RWPE2 (cell line): ENCODE data around the gene PARVB.

Experiments used
- ATAC-seq: fragments of 200-7000 bp; cut with Tn5 transposase; 3 replicates; pipeline ENCODE4 v1.9.1; 2021; ENCODE audit warnings: low read depth
- DNase-seq: peaks from one replicate; pipeline ENCODE4 v3.0.0-alpha.2; 2020; ENCODE audit warnings: low spot score
- H3K27ac ChIP-seq: fragments of 450-650 bp; 2 replicates; pipeline ENCODE4 v1.5.1; 2017; ENCODE audit warnings: mild to moderate bottlenecking; ENCODE audit not compliant: poor library complexity, severe bottlenecking
- H3K27me3 ChIP-seq: fragments of 250-450 bp; sonication (Bioruptor Pico); 2 replicates; pipeline ENCODE4 v1.5.1; 2021; ENCODE audit warnings: mild to moderate bottlenecking, moderate library complexity; ENCODE audit not compliant: insufficient read depth, poor library complexity, severe bottlenecking
- H3K36me3 ChIP-seq: fragments of 250-450 bp; sonication (Bioruptor Pico); 2 replicates; pipeline ENCODE4 v1.5.1; 2020; ENCODE audit warnings: low read depth, mild to moderate bottlenecking, moderate library complexity
- H3K4me1 ChIP-seq: fragments of 250-450 bp; sonication (Bioruptor Pico); 2 replicates; pipeline ENCODE4 v1.5.1; 2021; ENCODE audit warnings: mild to moderate bottlenecking, moderate library complexity; ENCODE audit not compliant: insufficient read depth, poor library complexity, severe bottlenecking
- H3K4me3 ChIP-seq: fragments of 250-450 bp; sonication (Bioruptor Pico); 2 replicates; pipeline ENCODE4 v1.5.1; 2021; ENCODE audit warnings: mild to moderate bottlenecking, moderate library complexity; ENCODE audit not compliant: severe bottlenecking
- H3K9me3 ChIP-seq: fragments of 250-450 bp; sonication (Bioruptor Pico); 2 replicates; pipeline ENCODE4 v1.5.1; 2021; ENCODE audit warnings: mild to moderate bottlenecking, moderate library complexity; ENCODE audit not compliant: severe bottlenecking
- TF ChIP-seq, protein P1 (sequence below): fragments of 450-650 bp; IDR thresholded peaks from one replicate; pipeline ENCODE4 v1.5.1; 2017; ENCODE audit warnings: mild to moderate bottlenecking, moderate library complexity; ENCODE audit not compliant: poor library complexity, severe bottlenecking

The PARVB gene

DNA sequence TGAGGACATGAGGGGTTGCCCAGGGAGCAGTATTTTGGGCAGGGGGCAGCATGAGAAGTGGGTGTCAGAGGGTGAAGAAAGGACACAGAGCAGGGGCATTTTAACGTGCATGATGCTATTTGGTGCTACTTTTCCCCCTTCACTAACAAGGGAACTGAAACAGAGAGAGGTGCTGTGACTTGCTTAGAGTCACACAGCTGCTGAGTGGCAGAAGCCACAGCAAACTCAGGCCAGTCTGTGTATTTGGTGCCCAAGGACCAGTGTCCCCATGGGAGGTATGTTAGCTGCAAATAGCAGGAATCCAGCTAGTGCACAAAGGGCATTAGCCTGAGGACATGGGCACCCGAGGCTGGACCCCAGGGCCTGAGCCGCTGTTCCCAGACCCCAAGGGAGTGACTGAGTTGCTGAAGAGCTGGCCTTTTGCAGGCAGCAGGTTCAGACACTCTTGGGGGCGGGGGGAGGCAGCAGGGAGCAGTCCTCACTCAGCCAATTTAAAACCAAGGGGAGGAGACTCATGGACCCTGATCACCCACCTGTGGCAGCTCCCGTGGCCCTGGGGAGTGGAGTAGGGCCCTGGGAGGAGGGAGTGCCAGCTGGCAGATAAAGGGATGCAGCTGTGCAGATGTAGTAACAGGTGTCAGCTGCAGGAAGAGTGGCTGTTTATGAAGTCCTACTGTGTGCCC is 171.2 kb downstream of the PARVB start:
- Histone ChIP-seq H3K36me3 (no peaks in the 10 kb centered on the region), H3K9me3 (no peaks in the 10 kb centered on the region), H3K27ac (no peak overlapping the region), H3K4me1 (no peaks in the 10 kb centered on the region), H3K4me3 (no peak overlapping the region), H3K27me3 (peaks cover 47% of the 10 kb centered on the region)
- DNase-seq, result no peak
- no peak for ATAC-seq
- TF ChIP-seq, protein P1, sequence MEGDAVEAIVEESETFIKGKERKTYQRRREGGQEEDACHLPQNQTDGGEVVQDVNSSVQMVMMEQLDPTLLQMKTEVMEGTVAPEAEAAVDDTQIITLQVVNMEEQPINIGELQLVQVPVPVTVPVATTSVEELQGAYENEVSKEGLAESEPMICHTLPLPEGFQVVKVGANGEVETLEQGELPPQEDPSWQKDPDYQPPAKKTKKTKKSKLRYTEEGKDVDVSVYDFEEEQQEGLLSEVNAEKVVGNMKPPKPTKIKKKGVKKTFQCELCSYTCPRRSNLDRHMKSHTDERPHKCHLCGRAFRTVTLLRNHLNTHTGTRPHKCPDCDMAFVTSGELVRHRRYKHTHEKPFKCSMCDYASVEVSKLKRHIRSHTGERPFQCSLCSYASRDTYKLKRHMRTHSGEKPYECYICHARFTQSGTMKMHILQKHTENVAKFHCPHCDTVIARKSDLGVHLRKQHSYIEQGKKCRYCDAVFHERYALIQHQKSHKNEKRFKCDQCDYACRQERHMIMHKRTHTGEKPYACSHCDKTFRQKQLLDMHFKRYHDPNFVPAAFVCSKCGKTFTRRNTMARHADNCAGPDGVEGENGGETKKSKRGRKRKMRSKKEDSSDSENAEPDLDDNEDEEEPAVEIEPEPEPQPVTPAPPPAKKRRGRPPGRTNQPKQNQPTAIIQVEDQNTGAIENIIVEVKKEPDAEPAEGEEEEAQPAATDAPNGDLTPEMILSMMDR, result no peak

DNA sequence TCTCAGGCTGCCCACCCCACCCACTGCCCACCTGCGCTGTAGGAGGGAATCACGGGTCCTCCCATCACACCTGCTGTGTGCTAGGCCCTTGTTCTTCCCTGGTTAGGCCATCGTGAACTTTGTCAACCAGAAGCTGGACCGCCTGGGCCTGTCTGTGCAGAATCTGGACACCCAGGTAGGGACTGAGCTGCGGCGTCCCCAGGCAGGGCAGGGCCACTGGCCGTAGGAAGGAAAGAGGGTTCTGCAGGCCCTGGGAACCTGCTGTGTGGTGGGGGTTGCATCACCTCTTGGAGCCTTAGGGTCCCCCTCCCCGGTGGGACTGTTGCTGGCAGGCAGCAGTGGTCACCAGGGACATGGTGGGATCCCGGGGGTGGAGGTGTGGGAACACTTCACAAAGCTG is 172.1 kb downstream of the PARVB start:
- H3K4me1 ChIP-seq, result no peaks in the 10 kb centered on the region
- ATAC-seq, result no peak
- TF ChIP-seq, protein P1, result no peak
- H3K36me3 ChIP-seq, result no peaks in the 10 kb centered on the region
- no peaks in the 10 kb centered on the region for H3K9me3 ChIP-seq
- H3K27ac ChIP-seq, result no peak overlapping the region
- H3K27me3 ChIP-seq, result peaks cover 47% of the 10 kb centered on the region
- no peak for DNase-seq
- H3K4me3 ChIP-seq, result no peak overlapping the region

DNA sequence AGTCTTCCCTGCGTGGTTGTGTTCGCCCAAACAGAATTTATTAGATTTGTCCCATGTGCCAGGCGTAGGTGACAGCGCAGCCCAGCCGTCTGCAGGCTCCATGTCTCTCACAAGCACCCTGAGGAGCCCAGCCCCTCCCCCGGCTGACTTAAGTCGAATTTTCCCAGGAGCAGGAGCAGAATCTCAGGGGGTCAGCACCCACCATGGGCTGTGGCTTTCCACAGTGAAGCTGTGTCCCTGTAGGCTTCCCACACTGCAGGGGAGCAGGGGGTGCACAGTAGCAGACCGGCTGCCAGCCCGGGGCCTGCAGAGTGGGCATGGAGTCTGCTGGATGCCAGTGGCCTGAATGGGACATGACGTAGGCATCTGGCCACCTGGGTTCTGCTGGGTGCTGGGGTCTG is 172.6 kb downstream of the PARVB start:
- DNase-seq (no peak), ATAC-seq (no peak)
- no peak overlapping the region for H3K27ac ChIP-seq
- H3K4me1 ChIP-seq, result no peaks in the 10 kb centered on the region
- no peak overlapping the region for H3K4me3 ChIP-seq
- H3K9me3 ChIP-seq, result no peaks in the 10 kb centered on the region
- peaks cover 47% of the 10 kb centered on the region for H3K27me3 ChIP-seq
- TF ChIP-seq, protein P1, result no peak
- H3K36me3 ChIP-seq, result no peaks in the 10 kb centered on the region

DNA sequence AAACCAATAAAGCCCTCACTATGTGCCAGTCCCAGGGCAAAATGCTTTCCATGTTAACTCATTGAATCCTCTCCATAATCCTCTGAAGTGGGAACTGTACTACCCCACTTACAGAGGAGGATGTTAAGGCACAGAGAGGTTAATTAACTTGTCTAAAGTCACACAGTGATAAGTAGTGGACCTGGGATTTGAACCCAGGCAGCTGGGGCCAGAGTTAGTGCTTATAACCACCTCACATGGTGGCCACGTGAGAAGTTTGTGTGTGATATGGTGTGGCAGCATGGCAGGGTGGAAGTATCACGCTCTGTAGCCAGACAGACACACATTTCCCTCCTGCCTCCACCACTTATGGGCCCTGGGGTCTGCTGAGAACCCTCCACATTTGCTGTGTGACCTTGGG is 173.2 kb downstream of the PARVB start:
- no peaks in the 10 kb centered on the region for H3K9me3 ChIP-seq
- no peak overlapping the region for H3K27ac ChIP-seq
- DNase-seq (no peak), ATAC-seq (no peak)
- no peak overlapping the region for H3K4me3 ChIP-seq
- H3K27me3 ChIP-seq, result peaks cover 47% of the 10 kb centered on the region
- no peaks in the 10 kb centered on the region for H3K36me3 ChIP-seq
- TF ChIP-seq, protein P1, result no peak
- H3K4me1 ChIP-seq, result no peaks in the 10 kb centered on the region

DNA sequence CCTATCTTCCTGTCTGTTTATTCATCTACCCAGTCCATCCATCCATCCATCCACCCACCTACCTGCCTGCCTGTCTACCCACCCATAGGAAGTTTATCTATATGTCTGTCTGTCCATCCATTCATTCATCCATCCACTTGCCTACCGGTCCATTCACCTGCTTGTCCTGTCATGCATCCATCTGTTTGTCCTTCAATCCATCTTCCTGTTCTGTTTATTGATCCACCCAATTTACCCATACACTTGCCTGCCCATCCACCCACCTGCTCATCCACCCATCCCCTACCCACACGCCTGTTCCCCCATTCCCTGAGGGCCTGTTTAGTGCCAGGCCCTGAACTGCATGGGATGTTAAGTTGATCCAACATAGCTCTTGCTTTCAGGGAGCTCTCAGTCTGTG is 175.1 kb downstream of the PARVB start:
- H3K27ac ChIP-seq, result no peak overlapping the region
- no peak overlapping the region for H3K4me3 ChIP-seq
- ATAC-seq (no peak), DNase-seq (no peak)
- no peaks in the 10 kb centered on the region for H3K4me1 ChIP-seq
- no peaks in the 10 kb centered on the region for H3K9me3 ChIP-seq
- H3K27me3 ChIP-seq, result peaks cover 49% of the 10 kb centered on the region
- TF ChIP-seq, protein P1, result no peak
- H3K36me3 ChIP-seq, result no peaks in the 10 kb centered on the region
